HG02943 (cell line): ENCODE results near the gene GPR61.

Experiments
- ATAC-seq: cut with Tn5 transposase; IDR thresholded peaks from one replicate; pipeline ENCODE4 v1.9.1; 2021; ENCODE audit warnings: mild to moderate bottlenecking, low read depth, moderate library complexity; ENCODE audit not compliant: unreplicated experiment

Gene GPR61

DNA sequence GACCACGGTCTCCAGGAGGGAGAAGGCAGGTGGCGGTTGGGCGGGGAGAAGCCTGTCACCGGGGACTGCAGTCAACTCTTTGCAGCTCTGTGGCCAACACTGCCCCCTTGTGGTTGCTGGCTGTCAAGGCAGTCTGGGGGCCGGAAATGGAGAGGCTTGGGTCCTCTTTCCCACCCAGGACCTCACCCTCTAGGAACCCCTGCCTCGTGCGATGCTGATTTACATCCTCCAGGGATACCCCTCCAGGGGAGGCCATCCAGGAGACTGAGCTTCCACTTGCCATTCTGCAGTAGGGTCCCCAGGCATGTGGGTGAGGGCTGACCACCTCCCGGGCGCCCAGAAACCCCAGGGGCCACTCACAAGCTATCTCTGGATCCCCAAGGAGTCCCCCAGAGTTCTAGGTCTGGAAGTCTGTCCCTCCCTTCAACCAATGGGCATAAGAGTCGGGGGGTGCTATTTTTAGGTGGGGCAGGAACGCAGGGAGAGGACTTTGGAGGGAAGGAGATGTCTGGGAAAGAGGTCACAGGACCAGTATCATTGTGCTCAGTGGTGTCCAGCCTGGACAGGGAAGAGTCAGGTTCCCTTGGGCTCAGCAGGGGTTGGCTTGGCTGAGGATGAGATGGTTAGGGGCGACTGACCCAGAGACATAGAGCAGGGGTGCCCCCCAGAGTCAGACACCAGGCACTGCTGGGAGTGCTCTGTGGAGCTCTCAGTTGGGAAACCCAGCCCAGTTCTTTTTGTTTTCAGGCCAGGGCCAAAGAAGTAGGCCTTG lies 7.1 kb upstream of the GPR61 start:
- no peak for ATAC-seq

DNA sequence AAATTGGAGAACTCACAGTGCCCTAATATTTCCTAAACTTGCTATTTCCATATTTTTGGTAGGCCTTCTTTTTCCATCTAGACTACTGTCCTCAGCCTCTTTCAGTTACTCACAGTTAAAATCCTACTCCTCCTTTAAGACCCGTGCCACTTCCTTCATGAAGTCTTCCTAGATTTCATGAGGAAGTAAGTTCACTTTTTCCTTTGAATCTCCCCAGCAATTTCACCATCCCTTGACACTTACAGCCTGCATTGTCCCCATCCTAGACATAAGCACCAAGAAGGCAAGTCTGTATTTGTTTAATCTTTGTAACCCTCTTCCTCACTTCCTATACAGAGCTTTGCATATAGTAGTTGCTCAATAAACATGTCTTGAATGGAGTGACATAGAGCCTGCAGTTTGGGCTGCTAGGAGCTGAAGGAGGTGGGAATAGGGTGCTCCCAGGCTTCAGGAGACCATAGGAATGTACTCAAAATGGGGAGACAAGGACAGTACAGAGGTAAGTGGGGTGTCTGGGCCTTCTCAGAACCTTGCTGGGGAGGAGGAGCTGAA lies 5.3 kb upstream of the GPR61 start:
- no peak for ATAC-seq

DNA sequence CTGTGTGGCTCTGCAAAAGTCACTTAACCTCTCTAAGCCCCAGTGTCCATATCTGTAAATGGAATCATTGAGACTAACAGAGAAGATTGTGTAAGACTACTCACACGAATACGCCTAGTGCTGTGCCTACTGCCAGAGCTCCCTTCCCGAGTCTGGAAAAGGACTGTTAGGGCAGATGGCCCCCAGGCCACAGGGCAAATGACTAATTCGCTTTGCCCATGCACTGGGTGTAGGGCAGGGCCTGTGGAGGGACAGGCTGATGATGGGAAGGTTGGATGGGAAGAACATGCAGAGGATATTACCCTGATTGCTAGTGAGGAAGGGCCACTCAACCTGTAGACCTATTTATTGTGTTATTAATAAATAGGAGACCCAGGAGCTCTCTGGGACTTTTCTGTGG lies 4.2 kb upstream of the GPR61 start:
- no peak for ATAC-seq

DNA sequence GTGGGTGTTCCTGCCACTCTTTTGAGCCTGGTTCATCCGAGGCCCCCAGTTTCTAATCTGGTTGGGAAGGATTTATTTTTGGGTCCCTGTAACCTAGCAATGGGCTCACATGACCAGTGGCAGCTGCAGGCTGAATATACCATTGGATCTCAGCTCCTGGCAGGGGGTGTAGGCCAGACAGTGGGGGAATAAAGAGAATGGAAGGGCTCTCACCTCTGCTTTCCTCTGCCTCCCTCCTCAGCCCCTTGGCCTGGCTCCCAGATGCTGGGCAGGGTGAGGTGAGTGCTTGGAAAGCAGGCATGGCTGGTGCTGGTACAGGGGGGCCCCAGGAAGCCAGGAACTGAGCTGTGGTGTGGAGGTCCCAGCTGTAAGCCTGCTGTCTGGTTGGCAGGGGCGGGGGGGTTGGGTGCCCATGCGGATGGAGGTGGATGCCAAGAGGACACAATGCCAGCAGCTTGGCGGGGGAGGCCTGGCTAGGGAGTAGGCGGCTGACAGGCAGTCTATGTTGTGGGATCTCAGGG lies 3.6 kb upstream of the GPR61 start:
- ATAC-seq = no peak

DNA sequence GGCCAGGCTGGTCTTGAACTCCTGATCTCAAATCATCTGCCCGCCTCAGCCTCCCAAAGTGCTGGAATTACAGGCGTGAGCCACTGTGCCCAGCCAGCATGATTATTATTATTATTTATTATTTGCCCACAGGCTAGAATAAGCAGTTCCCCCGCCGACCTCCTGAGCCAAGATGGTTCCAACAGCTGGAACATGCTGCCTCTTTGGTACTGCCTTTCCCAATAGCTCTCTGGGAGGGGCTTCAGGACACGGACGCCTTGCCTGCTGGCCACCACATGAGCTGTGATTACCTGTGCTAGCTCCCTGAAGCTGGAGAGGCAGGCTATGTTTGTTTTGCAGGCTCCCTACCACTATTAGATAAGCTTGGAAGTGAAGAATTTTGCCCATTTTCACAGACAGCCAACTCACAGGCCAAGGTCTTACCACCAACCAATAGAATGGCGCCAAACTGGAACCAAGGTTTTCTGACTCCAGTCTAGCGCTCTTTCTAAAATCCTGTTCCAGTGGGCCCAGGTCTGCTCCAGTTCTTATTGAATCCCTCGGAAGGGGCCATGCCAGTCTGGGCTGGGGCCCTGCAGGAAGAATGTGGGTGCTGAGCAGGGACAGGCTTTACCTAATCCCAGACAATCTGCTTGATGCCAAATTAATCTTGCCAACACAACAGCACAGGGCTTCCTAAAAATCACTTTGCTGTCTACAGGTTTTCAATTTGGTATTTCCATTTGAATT lies 2.1 kb upstream of the GPR61 start:
- no peak for ATAC-seq

DNA sequence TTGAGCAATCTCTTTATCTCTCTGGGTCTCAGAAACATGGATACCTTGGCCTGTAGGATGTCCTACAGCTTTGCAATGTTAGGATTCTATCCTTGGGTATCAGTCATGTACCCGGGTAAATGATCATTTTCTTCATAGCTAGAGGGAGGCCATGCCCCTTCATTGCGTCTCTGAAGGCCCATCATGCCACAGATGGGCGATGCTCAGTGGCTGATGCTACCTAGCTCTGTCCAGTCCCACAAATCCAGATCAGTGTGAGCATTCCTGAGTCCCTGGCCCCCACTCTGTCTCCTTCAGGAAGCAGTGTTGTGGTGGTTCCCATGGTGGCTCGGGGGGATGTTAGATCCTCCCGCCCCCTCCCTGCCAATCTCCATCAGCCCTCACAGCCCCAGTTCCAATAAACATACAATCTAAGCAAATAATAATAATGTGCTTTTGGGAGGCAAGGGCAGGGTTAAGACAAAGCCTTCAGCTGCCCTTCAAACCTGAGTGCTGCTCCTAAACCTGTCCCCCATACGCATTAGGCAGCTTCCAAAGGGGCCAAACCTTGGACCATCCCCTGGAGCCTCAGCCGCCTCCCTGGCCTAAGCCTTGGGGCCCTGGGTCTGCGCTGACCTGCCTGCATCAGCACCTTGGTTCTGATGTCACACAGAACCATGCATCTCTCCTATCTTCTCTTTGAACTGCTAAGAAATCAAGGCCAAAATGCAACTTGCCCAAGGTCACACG lies 681 bp upstream of the GPR61 start:
- ATAC-seq = no peak

DNA sequence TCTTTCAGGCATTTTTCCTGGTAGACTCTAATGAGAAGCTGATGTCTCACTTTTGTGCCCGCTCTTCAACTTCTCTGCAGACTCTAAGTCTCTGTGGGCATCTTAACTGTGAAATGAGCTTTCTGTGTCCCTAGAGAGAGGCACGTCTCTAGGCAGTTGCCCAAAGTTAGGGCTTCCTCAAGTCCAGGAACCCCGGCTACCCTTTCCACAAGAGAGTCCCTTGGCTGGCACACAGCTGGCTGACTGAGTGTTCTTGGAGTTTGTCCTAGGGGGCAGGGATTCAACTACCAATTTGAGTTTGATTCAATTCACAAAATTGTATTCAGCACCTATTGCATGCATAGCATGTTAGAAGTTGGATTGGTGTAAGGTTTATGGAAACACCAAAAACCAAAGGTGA lies 1.4 kb downstream of the GPR61 start:
- ATAC-seq = no peak

DNA sequence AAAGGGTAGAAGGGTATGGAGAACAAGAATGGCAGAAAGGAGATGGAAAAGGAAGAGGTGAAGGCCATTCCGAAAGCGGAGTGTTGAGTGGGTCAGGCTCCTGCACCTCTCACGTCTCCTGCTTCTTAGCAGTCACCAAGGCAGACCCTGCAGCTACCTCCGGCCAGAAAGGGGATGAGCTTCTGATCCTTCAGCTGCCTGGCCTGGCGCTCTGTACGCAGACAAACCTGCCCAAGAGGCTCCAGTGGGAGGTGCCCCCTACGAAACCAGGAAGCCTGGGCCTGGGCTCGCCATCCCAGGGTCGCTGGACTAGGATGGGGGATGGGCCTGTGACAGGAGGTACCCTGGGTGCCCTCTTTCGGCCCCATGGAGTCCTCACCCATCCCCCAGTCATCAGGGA lies 3.0 kb downstream of the GPR61 start:
- ATAC-seq = no peak

DNA sequence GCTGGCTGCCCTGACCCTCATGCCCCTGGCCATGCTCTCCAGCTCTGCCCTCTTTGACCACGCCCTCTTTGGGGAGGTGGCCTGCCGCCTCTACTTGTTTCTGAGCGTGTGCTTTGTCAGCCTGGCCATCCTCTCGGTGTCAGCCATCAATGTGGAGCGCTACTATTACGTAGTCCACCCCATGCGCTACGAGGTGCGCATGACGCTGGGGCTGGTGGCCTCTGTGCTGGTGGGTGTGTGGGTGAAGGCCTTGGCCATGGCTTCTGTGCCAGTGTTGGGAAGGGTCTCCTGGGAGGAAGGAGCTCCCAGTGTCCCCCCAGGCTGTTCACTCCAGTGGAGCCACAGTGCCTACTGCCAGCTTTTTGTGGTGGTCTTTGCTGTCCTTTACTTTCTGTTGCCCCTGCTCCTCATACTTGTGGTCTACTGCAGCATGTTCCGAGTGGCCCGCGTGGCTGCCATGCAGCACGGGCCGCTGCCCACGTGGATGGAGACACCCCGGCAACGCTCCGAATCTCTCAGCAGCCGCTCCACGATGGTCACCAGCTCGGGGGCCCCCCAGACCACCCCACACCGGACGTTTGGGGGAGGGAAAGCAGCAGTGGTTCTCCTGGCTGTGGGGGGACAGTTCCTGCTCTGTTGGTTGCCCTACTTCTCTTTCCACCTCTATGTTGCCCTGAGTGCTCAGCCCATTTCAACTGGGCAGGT lies 3.8 kb downstream of the GPR61 start:
- no peak for ATAC-seq

DNA sequence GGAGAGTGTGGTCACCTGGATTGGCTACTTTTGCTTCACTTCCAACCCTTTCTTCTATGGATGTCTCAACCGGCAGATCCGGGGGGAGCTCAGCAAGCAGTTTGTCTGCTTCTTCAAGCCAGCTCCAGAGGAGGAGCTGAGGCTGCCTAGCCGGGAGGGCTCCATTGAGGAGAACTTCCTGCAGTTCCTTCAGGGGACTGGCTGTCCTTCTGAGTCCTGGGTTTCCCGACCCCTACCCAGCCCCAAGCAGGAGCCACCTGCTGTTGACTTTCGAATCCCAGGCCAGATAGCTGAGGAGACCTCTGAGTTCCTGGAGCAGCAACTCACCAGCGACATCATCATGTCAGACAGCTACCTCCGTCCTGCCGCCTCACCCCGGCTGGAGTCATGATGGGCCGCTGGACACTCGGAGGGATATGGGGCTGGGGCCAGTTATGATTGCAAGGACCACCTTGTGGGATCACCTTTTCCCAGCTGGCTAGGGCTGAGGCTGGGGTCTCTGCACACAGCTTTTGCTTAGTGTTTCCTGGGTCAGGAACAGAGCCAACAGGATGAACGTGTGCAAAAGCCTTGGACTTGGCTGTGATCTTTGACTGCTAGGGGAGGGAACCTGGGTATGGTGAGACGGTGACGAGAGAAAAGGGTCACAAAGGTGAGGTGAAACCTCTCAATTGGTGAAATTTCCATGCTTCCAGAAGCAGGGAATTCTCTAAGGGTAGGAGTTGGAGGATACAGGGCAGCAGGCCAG lies 4.5 kb downstream of the GPR61 start:
- no peak for ATAC-seq

DNA sequence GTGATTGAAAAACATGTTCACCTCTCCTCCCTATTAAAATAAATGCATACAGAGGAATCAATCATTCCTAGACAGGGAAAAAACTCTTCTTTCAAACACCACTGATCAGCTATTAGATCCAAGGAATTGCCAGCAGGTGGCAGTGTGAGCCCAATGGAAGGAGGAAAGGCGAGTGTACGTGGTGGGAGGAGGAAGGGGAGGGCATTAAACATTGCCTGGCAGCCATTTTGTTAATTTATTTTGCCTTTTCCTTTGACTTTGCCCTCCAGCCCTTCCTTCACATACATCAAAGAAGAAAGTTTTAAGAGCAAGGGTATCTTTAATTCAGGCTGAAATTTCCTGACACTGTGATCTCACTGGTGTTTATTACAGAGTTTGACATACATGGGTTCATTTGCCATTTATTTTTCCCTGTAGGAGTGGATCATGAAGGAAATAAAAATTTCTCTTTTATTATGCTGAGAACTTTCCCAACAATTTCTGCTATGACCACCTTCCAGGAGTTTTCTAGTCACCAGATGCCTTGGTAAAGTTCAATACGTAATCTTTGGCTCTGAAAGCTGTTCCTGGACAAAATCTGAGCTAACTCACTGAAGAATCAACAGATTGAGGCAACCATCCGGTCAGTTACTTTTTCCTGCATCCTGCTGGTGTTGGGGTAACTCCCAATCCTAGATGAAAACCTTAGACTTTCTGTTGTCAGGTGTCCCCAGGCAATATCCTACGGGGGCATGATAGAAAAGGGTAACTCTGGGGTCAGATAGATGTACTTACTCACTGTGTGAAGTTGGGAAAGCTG lies 6.8 kb downstream of the GPR61 start:
- no peak for ATAC-seq

DNA sequence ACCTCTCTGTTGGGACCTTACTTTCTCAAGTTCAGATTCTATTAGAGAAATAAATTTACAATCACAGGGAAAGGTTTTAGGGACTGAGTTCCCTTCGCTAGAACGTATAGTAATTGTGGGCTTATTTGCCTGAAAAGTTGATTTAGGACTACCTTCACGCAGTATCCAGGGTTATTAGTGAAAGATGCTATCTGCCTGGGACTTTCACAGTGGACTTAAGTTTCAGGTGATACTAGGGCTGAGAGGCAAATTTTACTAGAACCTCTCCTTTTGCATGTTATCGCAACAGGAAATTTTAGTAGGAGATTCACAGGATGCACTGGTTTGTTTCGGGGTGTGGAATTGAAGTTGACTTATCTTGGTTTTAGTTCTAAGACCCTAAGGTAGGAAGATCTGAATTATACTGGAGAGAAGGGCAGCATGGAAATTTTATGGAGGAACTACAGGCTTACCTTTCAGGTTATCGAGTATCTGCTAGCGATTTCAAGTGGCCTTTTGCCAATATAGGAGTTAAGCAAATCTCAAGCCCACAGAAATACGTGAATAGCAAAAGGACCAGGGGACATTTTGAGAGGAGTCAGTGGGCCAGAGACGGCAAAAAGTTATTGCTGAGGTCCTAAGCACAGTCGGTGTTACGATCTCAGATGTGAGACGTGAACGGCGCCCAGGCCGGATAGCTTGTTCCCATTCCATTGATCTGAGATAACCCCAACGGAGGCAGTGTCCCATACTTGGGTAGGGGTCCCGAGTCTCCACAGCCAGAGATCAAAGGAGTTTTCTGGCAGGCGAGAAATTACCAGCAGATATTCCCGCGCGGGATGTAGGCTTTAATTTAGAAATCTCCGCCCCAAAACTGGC lies 8.0 kb downstream of the GPR61 start:
- peak; percentile 29 for ATAC-seq

DNA sequence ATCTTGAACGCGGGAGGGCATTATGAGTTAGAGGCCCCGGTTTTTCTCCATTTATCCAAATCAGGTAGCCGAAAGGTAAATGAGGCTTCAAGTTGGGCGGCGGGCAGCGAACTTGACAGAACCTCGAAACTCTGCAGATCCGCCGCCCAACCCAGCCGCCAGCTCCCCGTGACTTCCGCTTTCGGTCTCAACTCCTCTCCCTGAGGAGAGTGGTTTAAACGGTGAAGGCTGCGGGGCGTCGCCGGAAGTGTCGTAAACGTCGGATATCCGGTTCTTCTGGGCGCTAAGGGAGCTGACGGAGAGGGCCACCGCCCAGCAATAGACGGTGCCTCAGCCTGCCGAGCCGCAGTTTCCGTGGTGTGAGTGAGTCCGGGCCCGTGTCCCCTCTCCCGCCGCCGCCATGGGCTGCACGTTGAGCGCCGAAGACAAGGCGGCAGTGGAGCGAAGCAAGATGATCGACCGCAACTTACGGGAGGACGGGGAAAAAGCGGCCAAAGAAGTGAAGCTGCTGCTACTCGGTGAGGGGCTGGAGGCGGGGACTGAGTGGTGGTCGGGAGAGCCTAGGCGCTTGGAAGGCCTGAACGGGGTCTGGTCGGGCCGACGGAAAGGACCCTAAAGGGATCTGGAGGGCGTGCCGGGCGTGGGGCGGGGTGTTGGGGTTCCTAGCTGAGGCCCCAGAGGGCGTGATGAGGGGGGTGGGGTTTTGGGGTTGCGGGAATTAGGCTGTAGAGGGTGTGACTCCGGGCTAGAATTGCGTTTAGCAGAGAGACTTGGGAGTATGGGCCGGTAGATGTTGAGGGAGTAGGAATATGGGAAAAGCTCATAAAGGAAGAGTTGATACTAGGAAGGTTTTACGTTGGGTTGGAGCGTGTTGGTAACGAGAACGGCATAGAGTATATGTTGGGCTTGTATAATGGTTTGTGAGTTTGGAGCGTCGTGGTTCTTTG lies 8.9 kb downstream of the GPR61 start, which contains the start of gene GNAI3:
TSS of gene GNAI3 (plus strand) at position 295 of the 947 bp plus-strand sequence. CDS start at position 401, 106 bp downstream.
- ATAC-seq = peak; percentile 86

DNA sequence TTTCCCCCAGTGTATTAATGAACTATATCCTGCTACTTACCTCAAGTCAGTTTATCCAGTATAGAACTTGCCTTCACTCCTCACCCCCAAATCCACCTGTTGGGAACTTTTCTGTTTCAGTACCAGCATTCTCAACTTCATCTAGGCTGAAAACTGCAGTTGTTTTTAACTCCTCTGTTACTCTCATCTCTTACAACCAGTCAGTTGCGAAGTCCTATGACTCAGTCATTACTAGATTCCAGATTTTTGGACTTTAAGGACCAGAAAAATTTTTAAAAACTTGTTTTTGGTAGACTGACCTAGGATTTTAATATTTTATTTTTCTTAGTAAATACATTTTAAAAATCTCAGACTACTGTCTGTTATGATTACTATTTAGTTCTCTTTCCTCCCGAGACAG lies 16.9 kb downstream of the GPR61 start:
- ATAC-seq = no peak

DNA sequence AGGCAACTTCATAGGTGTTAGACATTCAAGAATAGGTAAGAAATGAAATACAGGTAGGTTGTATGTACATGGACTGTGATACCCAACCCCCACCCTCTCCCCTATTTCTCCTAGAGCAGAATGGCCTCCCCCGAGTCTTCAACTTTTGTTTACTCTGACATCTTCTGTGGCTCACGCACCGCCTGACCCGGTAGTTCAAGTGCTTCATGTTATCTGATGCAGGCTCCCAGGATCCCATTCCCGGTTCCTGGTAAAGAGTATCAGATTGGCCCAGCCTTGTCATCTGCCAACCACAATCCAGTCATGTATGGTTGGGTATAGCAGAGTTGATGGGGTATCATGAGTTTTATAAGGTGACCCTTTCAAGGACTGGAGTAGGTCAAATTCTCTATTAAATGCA lies 17.8 kb downstream of the GPR61 start:
- ATAC-seq = no peak

DNA sequence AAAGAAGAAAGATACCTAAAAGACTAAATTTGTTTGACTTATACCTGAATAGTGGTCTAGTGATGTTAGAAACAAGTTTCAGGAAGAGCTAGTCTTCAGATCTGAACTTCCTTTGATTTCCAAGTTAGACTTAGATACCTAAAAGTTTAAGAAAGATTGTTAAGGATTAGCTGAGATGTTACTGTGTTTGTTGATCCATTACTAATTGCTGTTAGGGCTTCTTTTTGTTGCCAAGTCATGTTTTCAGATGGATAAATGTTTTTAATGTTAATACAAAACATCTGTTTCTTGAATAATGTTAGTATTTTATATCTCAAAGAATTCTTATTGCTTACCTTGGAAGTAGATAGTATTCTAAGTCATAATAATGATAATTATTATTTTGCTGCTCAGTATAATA lies 20.3 kb downstream of the GPR61 start:
- no peak for ATAC-seq
